Measurements from ENCODE around the gene WDFY1.

Gene WDFY1

GRCh38 chr2:223989856-223990232 lies 44.7 kb upstream of the WDFY1 start:
- no peak overlapping the region for H3K9ac ChIP-seq
- no peaks in the 10 kb centered on the region for H3K36me3 ChIP-seq (ENCODE audit: control insufficient read depth, insufficient read depth, low read length)
- H3K27ac ChIP-seq: peak overlapping the region; percentile 33
- H3K4me1 ChIP-seq: no peaks in the 10 kb centered on the region
- H3K4me3 ChIP-seq (ENCODE audit: low read depth, low read length): no peak overlapping the region
- H3K4me2 ChIP-seq (ENCODE audit: low read length): peak overlapping the region; percentile 43
- no peaks in the 10 kb centered on the region for H3K79me2 ChIP-seq
- H3K27me3 ChIP-seq (ENCODE audit: control insufficient read depth, insufficient read depth, low read length): no peaks in the 10 kb centered on the region
- no peaks in the 10 kb centered on the region for H3K9me3 ChIP-seq (ENCODE audit: control insufficient read depth, low read length)
- peak overlapping the region; percentile 85 for H2AFZ ChIP-seq
- no peak for TF ChIP-seq CTCF (IDR thresholded peaks at IDR 0.05)

GRCh38 chr2:223989206-223989855 lies 44.2 kb upstream of the WDFY1 start:
- no peaks in the 10 kb centered on the region for H3K4me1 ChIP-seq
- no peaks in the 10 kb centered on the region for H3K79me2 ChIP-seq
- peak overlapping the region; percentile 33 for H3K27ac ChIP-seq
- peak; percentile 33 for TF ChIP-seq CTCF (IDR thresholded peaks at IDR 0.05)
- H3K9me3 ChIP-seq (ENCODE audit: control insufficient read depth, low read length): no peaks in the 10 kb centered on the region
- H3K4me2 ChIP-seq (ENCODE audit: low read length): peak overlapping the region; percentile 43
- no peak overlapping the region for H3K9ac ChIP-seq
- H3K27me3 ChIP-seq (ENCODE audit: control insufficient read depth, insufficient read depth, low read length): no peaks in the 10 kb centered on the region
- H3K36me3 ChIP-seq (ENCODE audit: control insufficient read depth, insufficient read depth, low read length): no peaks in the 10 kb centered on the region
- H2AFZ ChIP-seq: peak overlapping the region; percentile 85
- H3K4me3 ChIP-seq (ENCODE audit: low read depth, low read length): no peak overlapping the region

- Histone ChIP-seq H3K4me1 (no peaks in the 10 kb centered on the region), H3K4me3 (ENCODE audit: low read depth, low read length) (no peak overlapping the region), H3K4me2 (ENCODE audit: low read length) (no peak overlapping the region), H3K36me3 (ENCODE audit: control insufficient read depth, insufficient read depth, low read length) (no peaks in the 10 kb centered on the region), H2AFZ (no peak overlapping the region), H3K27me3 (ENCODE audit: control insufficient read depth, insufficient read depth, low read length) (no peaks in the 10 kb centered on the region), H3K9me3 (ENCODE audit: control insufficient read depth, low read length) (no peaks in the 10 kb centered on the region), H3K9ac (no peak overlapping the region), H3K79me2 (no peaks in the 10 kb centered on the region), H3K27ac (no peak overlapping the region)
- TF ChIP-seq CTCF (IDR thresholded peaks at IDR 0.05): no peak
Measured at GRCh38 chr2:223981241-223981640, 36.1 kb upstream of the WDFY1 start.

- H3K4me1 ChIP-seq: no peaks in the 10 kb centered on the region
- no peaks in the 10 kb centered on the region for H3K36me3 ChIP-seq (ENCODE audit: control insufficient read depth, insufficient read depth, low read length)
- TF ChIP-seq CTCF (IDR thresholded peaks at IDR 0.05): no peak
- no peaks in the 10 kb centered on the region for H3K79me2 ChIP-seq
- no peak overlapping the region for H2AFZ ChIP-seq
- no peaks in the 10 kb centered on the region for H3K9me3 ChIP-seq (ENCODE audit: control insufficient read depth, low read length)
- no peaks in the 10 kb centered on the region for H3K27me3 ChIP-seq (ENCODE audit: control insufficient read depth, insufficient read depth, low read length)
- H3K4me3 ChIP-seq (ENCODE audit: low read depth, low read length): no peak overlapping the region
- H3K4me2 ChIP-seq (ENCODE audit: low read length): no peak overlapping the region
- no peak overlapping the region for H3K9ac ChIP-seq
- H3K27ac ChIP-seq: no peak overlapping the region
Measured at GRCh38 chr2:223980803-223981202, 35.7 kb upstream of the WDFY1 start.

- H3K36me3 ChIP-seq (ENCODE audit: control insufficient read depth, insufficient read depth, low read length): no peaks in the 10 kb centered on the region
- TF ChIP-seq CTCF (IDR thresholded peaks at IDR 0.05): no peak
- no peaks in the 10 kb centered on the region for H3K27me3 ChIP-seq (ENCODE audit: control insufficient read depth, insufficient read depth, low read length)
Measured at GRCh38 chr2:223980397-223980735, 35.2 kb upstream of the WDFY1 start.

More at GRCh38 chr2:223980397-223980735, 35.2 kb upstream of the WDFY1 start:
- no peak overlapping the region for H3K4me3 ChIP-seq (ENCODE audit: low read depth, low read length)
- no peak overlapping the region for H3K4me2 ChIP-seq (ENCODE audit: low read length)
- no peak overlapping the region for H2AFZ ChIP-seq
- no peaks in the 10 kb centered on the region for H3K79me2 ChIP-seq
- no peak overlapping the region for H3K9ac ChIP-seq
- H3K9me3 ChIP-seq (ENCODE audit: control insufficient read depth, low read length): no peaks in the 10 kb centered on the region
- no peak overlapping the region for H3K27ac ChIP-seq
- no peaks in the 10 kb centered on the region for H3K4me1 ChIP-seq

Data from parathyroid adenoma (tissue), 2 donors.